CD4-positive, CD25-positive, alpha-beta regulatory T cell (primary cell): Measurements from ENCODE around the gene AUTS2. TPM values are rescaled to one million over a fixed set of nuclear protein-coding genes. Genes with fewer than 3 reads are reported as not detected.

ENCODE experiments used
- ATAC-seq, 2 donors: fragments of 150-1000 bp; cut with Tn5 transposase; one replicate each; pipeline ENCODE4 v1.10.0; 2021; ENCODE audit warnings: low read depth in 2 of 2, moderate number of reproducible peaks in 2 of 2, moderate library complexity in 1 of 2
- DNase-seq, 3 donors: peaks; one replicate each; pipeline versions ENCODE4 v3.0.0 to v3.0.0-alpha.2; 2012 to 2022; ENCODE audit warnings: mixed read lengths in 1 of 3
- H3K27ac ChIP-seq: one replicate; pipeline ENCODE4 v1.7.0; 2013; ENCODE audit warnings: mild to moderate bottlenecking, low read length; ENCODE audit not compliant: insufficient read depth, poor library complexity, severe bottlenecking
- H3K27me3 ChIP-seq: one replicate; pipeline ENCODE4 v1.7.0; 2013; ENCODE audit warnings: low read length; ENCODE audit not compliant: control insufficient read depth, insufficient read depth
- H3K36me3 ChIP-seq: one replicate; pipeline ENCODE4 v1.7.0; 2013; ENCODE audit warnings: mild to moderate bottlenecking, low read length, moderate library complexity; ENCODE audit not compliant: control insufficient read depth, insufficient read depth
- H3K4me1 ChIP-seq: 2 replicates; pipeline ENCODE4 v1.7.0; 2013; ENCODE audit warnings: mild to moderate bottlenecking, low read length; ENCODE audit not compliant: insufficient read depth, control insufficient read depth, poor library complexity, severe bottlenecking
- H3K4me3 ChIP-seq: one replicate; pipeline ENCODE4 v1.7.0; 2013; ENCODE audit warnings: low read depth, mild to moderate bottlenecking, low read length, moderate library complexity
- H3K9me3 ChIP-seq, 2 experiments: 1 replicate in 1 of 2; 2 replicates in 1 of 2; pipeline ENCODE4 v1.7.0; 2013; ENCODE audit warnings: low read length in 2 of 2, mild to moderate bottlenecking in 1 of 2, moderate library complexity in 1 of 2; ENCODE audit not compliant: control insufficient read depth in 2 of 2
- H3K27ac Mint-ChIP-seq, 3 donors: one replicate each; pipeline ENCODE4 v1.8.0; 2020 to 2022; ENCODE audit warnings: mild to moderate bottlenecking in 3 of 3, mixed read lengths in 3 of 3, moderate library complexity in 2 of 3
- H3K27me3 Mint-ChIP-seq: one replicate; pipeline ENCODE4 v1.8.0; 2022; ENCODE audit warnings: mild to moderate bottlenecking, mixed read lengths
- H3K36me3 Mint-ChIP-seq: one replicate; pipeline ENCODE4 v1.8.0; 2020; ENCODE audit warnings: mixed read lengths
- H3K4me1 Mint-ChIP-seq, 4 donors: one replicate each; pipeline ENCODE4 v1.8.0; 2020 to 2022; ENCODE audit warnings: mixed read lengths in 4 of 4, mild to moderate bottlenecking in 1 of 4
- H3K4me3 Mint-ChIP-seq, 4 donors: one replicate each; pipeline ENCODE4 v1.8.0; 2020 to 2022; ENCODE audit warnings: mild to moderate bottlenecking in 4 of 4, mixed read lengths in 4 of 4, moderate library complexity in 3 of 4
- H3K9me3 Mint-ChIP-seq, 7 donors: one replicate each; pipeline ENCODE4 v1.8.0; 2020 to 2022; ENCODE audit warnings: mixed read lengths in 7 of 7, mild to moderate bottlenecking in 3 of 7, moderate library complexity in 2 of 7
- polyA plus RNA-seq, 4 donors: library from polyadenylated mRNA; unstranded; fragments of 300-500 nt; fragmentation: Illumina TruSeq; gene quantifications; one replicate each; pipeline ENCODE4 v1.2.3, GENCODE V29; 2021
- total RNA-seq: library from RNA; stranded (reverse); gene quantifications from one replicate; pipeline ENCODE4 v1.2.3, GENCODE V29; 2022

The AUTS2 gene
- total and polyA plus RNA-seq, 5 donors from 2014 or later, result 0.47 to 32.4 (median 0.74) TPM

GRCh38 chr7:70420381-70420662, 822.0 kb downstream of the AUTS2 start:
- peaks cover 0 to 2% (median 0%) of the 10 kb centered on the region in 7 donors for H3K9me3 Mint-ChIP-seq
- Histone ChIP-seq H3K4me1 (no peaks in the 10 kb centered on the region), H3K9me3 (no peaks in the 10 kb centered on the region), H3K27ac (no peak overlapping the region), H3K27me3 (no peaks in the 10 kb centered on the region), H3K4me3 (no peak overlapping the region), H3K36me3 (no peaks in the 10 kb centered on the region)
- H3K27me3 Mint-ChIP-seq, result no peaks in the 10 kb centered on the region
- no peaks in the 10 kb centered on the region for H3K36me3 Mint-ChIP-seq
- no peaks in the 10 kb centered on the region for H3K4me1 Mint-ChIP-seq
- no peak overlapping the region for H3K4me3 Mint-ChIP-seq
- DNase-seq, result no peak
- H3K27ac Mint-ChIP-seq, result no peak overlapping the region
- ATAC-seq, result no peak

GRCh38 chr7:70421319-70421718, 823.0 kb downstream of the AUTS2 start:
- no peaks in the 10 kb centered on the region for H3K27me3 ChIP-seq
- no peaks in the 10 kb centered on the region for H3K4me1 ChIP-seq
- peaks cover 0 to 5% (median 0%) of the 10 kb centered on the region in 7 donors for H3K9me3 Mint-ChIP-seq
- no peaks in the 10 kb centered on the region for H3K9me3 ChIP-seq
- no peaks in the 10 kb centered on the region for H3K27me3 Mint-ChIP-seq
- DNase-seq (no peak), ATAC-seq (no peak)
- H3K27ac ChIP-seq, result no peak overlapping the region
- H3K4me1 Mint-ChIP-seq, result no peaks in the 10 kb centered on the region
- H3K4me3 ChIP-seq, result no peak overlapping the region
- H3K36me3 Mint-ChIP-seq, result no peaks in the 10 kb centered on the region
- no peaks in the 10 kb centered on the region for H3K36me3 ChIP-seq
- H3K27ac Mint-ChIP-seq, result no peak overlapping the region
- no peak overlapping the region for H3K4me3 Mint-ChIP-seq

- H3K36me3 Mint-ChIP-seq, result no peaks in the 10 kb centered on the region
- Histone ChIP-seq H3K36me3 (no peaks in the 10 kb centered on the region), H3K9me3 (no peaks in the 10 kb centered on the region), H3K27me3 (no peaks in the 10 kb centered on the region), H3K4me1 (no peaks in the 10 kb centered on the region), H3K4me3 (no peak overlapping the region), H3K27ac (no peak overlapping the region)
- H3K4me1 Mint-ChIP-seq, result no peaks in the 10 kb centered on the region
- no peaks in the 10 kb centered on the region for H3K27me3 Mint-ChIP-seq
- no peak overlapping the region for H3K27ac Mint-ChIP-seq
- no peak overlapping the region for H3K4me3 Mint-ChIP-seq
- DNase-seq (no peak), ATAC-seq (no peak)
- H3K9me3 Mint-ChIP-seq, result peaks cover 1 to 12% (median 4%) of the 10 kb centered on the region in 7 donors
Observed at GRCh38 chr7:70426249-70426880, 828.1 kb downstream of the AUTS2 start.

GRCh38 chr7:70432567-70433001, 834.3 kb downstream of the AUTS2 start:
- Mint-ChIP-seq H3K27me3 (no peaks in the 10 kb centered on the region), H3K4me1 (no peaks in the 10 kb centered on the region), H3K36me3 (no peaks in the 10 kb centered on the region), H3K27ac (no peak overlapping the region), H3K4me3 (no peak overlapping the region), H3K9me3 (peaks cover 2 to 11% (median 4%) of the 10 kb centered on the region in 7 donors)
- H3K9me3 ChIP-seq, result no peaks in the 10 kb centered on the region
- no peaks in the 10 kb centered on the region for H3K27me3 ChIP-seq
- no peak overlapping the region for H3K4me3 ChIP-seq
- H3K27ac ChIP-seq, result no peak overlapping the region
- ATAC-seq, result no peak
- no peaks in the 10 kb centered on the region for H3K4me1 ChIP-seq
- H3K36me3 ChIP-seq, result no peaks in the 10 kb centered on the region
- DNase-seq, result no peak

- Histone ChIP-seq H3K27ac (no peak overlapping the region), H3K9me3 (no peaks in the 10 kb centered on the region), H3K4me3 (no peak overlapping the region), H3K4me1 (no peaks in the 10 kb centered on the region), H3K36me3 (no peaks in the 10 kb centered on the region), H3K27me3 (no peaks in the 10 kb centered on the region)
- no peaks in the 10 kb centered on the region for H3K36me3 Mint-ChIP-seq
- H3K27ac Mint-ChIP-seq, result no peak overlapping the region
- no peak for DNase-seq
- H3K27me3 Mint-ChIP-seq, result no peaks in the 10 kb centered on the region
- H3K4me1 Mint-ChIP-seq, result no peaks in the 10 kb centered on the region
- H3K4me3 Mint-ChIP-seq, result no peak overlapping the region
- ATAC-seq, result no peak
- H3K9me3 Mint-ChIP-seq, result peaks cover 0 to 6% (median 4%) of the 10 kb centered on the region in 7 donors
Observed at GRCh38 chr7:70434376-70434775, 836.1 kb downstream of the AUTS2 start.

- no peaks in the 10 kb centered on the region for H3K9me3 ChIP-seq
- no peak overlapping the region for H3K4me3 ChIP-seq
- DNase-seq (no peak), ATAC-seq (no peak)
- no peaks in the 10 kb centered on the region for H3K36me3 ChIP-seq
- Mint-ChIP-seq H3K9me3 (peaks cover 0 to 8% (median 3%) of the 10 kb centered on the region in 7 donors), H3K4me1 (no peaks in the 10 kb centered on the region), H3K36me3 (no peaks in the 10 kb centered on the region), H3K27me3 (no peaks in the 10 kb centered on the region), H3K27ac (no peak overlapping the region), H3K4me3 (no peak overlapping the region)
- no peaks in the 10 kb centered on the region for H3K4me1 ChIP-seq
- no peaks in the 10 kb centered on the region for H3K27me3 ChIP-seq
- no peak overlapping the region for H3K27ac ChIP-seq
Observed at GRCh38 chr7:70434821-70435220, 836.5 kb downstream of the AUTS2 start.

GRCh38 chr7:70435634-70436033, 837.4 kb downstream of the AUTS2 start:
- Mint-ChIP-seq H3K4me1 (no peaks in the 10 kb centered on the region), H3K9me3 (peaks cover 0 to 8% (median 1%) of the 10 kb centered on the region in 7 donors), H3K4me3 (no peak overlapping the region), H3K36me3 (no peaks in the 10 kb centered on the region), H3K27ac (no peak overlapping the region), H3K27me3 (no peaks in the 10 kb centered on the region)
- ATAC-seq (no peak), DNase-seq (no peak)
- Histone ChIP-seq H3K4me1 (no peaks in the 10 kb centered on the region), H3K4me3 (no peak overlapping the region), H3K36me3 (no peaks in the 10 kb centered on the region), H3K27ac (no peak overlapping the region), H3K9me3 (no peaks in the 10 kb centered on the region), H3K27me3 (no peaks in the 10 kb centered on the region)

GRCh38 chr7:70436790-70437350, 838.6 kb downstream of the AUTS2 start:
- H3K27me3 ChIP-seq, result no peaks in the 10 kb centered on the region
- H3K4me1 ChIP-seq, result no peaks in the 10 kb centered on the region
- no peak overlapping the region for H3K27ac Mint-ChIP-seq
- H3K36me3 ChIP-seq, result no peaks in the 10 kb centered on the region
- no peaks in the 10 kb centered on the region for H3K36me3 Mint-ChIP-seq
- no peaks in the 10 kb centered on the region for H3K9me3 ChIP-seq
- no peaks in the 10 kb centered on the region for H3K4me1 Mint-ChIP-seq
- no peak for ATAC-seq
- no peak overlapping the region for H3K27ac ChIP-seq
- peaks cover 0 to 8% (median 1%) of the 10 kb centered on the region in 7 donors for H3K9me3 Mint-ChIP-seq
- H3K27me3 Mint-ChIP-seq, result no peaks in the 10 kb centered on the region
- H3K4me3 Mint-ChIP-seq, result no peak overlapping the region
- H3K4me3 ChIP-seq, result no peak overlapping the region
- no peak for DNase-seq
